Keratinocyte (primary cell): ENCODE data around the gene C14orf119.

ENCODE experiments used
- EZH2 ChIP-seq: IDR thresholded peaks from one replicate; pipeline ENCODE4 v1.6.1; 2012; ENCODE audit warnings: inconsistent platforms, mild to moderate bottlenecking, low read length, moderate library complexity
- TF ChIP-seq, protein P1 (sequence below), 3 experiments: IDR thresholded peaks in 1 of 3; conservative IDR thresholded peaks in 1 of 3; optimal IDR thresholded peaks in 1 of 3; 2 replicates in 2 of 3; 3 replicates in 1 of 3; pipeline versions ENCODE3 to v1.5.1; 2011; ENCODE audit warnings: low read length in 3 of 3, mild to moderate bottlenecking in 3 of 3, moderate library complexity in 2 of 3, control low read depth in 1 of 3, inconsistent platforms in 1 of 3; ENCODE audit not compliant: insufficient read depth in 2 of 3; ENCODE audit errors: extremely low read depth in 1 of 3

DNA sequence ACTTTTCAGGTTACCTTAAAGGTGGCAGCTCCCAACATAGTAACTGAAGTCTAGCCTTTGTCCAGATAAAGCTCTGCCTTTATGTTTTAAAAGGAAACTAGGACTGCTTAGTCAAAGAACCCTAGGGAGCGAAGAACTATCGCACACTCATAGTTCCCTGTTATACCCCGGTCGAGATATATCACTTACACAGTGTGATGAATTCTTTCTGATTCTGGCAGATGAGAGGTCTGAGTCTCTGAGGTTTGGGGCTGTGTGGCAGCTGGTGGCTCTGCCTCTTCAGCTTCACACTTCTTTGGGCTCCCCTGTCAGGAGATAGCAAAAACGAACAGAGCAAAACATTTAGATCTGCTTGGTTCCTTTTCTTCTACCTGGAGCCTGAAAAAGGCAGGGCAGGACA is 17.3 kb upstream of the C14orf119 start:
- TF ChIP-seq, protein P1, sequence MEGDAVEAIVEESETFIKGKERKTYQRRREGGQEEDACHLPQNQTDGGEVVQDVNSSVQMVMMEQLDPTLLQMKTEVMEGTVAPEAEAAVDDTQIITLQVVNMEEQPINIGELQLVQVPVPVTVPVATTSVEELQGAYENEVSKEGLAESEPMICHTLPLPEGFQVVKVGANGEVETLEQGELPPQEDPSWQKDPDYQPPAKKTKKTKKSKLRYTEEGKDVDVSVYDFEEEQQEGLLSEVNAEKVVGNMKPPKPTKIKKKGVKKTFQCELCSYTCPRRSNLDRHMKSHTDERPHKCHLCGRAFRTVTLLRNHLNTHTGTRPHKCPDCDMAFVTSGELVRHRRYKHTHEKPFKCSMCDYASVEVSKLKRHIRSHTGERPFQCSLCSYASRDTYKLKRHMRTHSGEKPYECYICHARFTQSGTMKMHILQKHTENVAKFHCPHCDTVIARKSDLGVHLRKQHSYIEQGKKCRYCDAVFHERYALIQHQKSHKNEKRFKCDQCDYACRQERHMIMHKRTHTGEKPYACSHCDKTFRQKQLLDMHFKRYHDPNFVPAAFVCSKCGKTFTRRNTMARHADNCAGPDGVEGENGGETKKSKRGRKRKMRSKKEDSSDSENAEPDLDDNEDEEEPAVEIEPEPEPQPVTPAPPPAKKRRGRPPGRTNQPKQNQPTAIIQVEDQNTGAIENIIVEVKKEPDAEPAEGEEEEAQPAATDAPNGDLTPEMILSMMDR (optimal IDR thresholded peaks at IDR 0.05 in 1 of 3, IDR thresholded peaks at IDR 0.05 in 1 of 3, conservative IDR thresholded peaks at IDR 0.05 in 1 of 3; ENCODE audit: extremely low read depth in 1 of 3, insufficient read depth in 2 of 3, low read length in 3 of 3) = no peak
- TF ChIP-seq EZH2 = no peak
